Muscle layer of colon (tissue), 2 donors: ENCODE results near the gene ULBP1.
"Not testable (repeated sequence)": the region's sequence is repeated elsewhere in the genome, so short reads cannot be mapped to it uniquely, and the experiment has no call there.

Experiments used
- H3K27ac ChIP-seq: one replicate; pipeline ENCODE4 v1.7.0; 2013; ENCODE audit warnings: low read depth, mild to moderate bottlenecking, low read length, moderate library complexity
- H3K27me3 ChIP-seq, 2 donors: one replicate each; pipeline ENCODE4 v1.7.0; 2013; ENCODE audit warnings: low read length in 2 of 2, mild to moderate bottlenecking in 2 of 2; ENCODE audit not compliant: insufficient read depth in 2 of 2, control insufficient read depth in 1 of 2
- H3K36me3 ChIP-seq: one replicate; pipeline ENCODE4 v1.7.0; 2013; ENCODE audit warnings: mild to moderate bottlenecking, low read length; ENCODE audit not compliant: insufficient read depth
- H3K4me1 ChIP-seq: one replicate; pipeline ENCODE4 v1.7.0; 2013; ENCODE audit warnings: mild to moderate bottlenecking, low read length; ENCODE audit not compliant: insufficient read depth
- H3K4me3 ChIP-seq, 2 donors: one replicate each; pipeline ENCODE4 v1.7.0; 2013; ENCODE audit warnings: low read length in 2 of 2, low read depth in 1 of 2, mild to moderate bottlenecking in 1 of 2, moderate library complexity in 1 of 2
- H3K9ac ChIP-seq: one replicate; pipeline ENCODE4 v1.7.0; 2013; ENCODE audit warnings: low read length
- H3K9me3 ChIP-seq: one replicate; pipeline ENCODE4 v1.7.0; 2013; ENCODE audit warnings: mild to moderate bottlenecking, low read length
- donor health status: abdominal sarcoma.
- donor health status: Adenocarcinoma of cecum.

The ULBP1 gene

GRCh38 chr6:150013785-150014622, 50.3 kb downstream of the ULBP1 start:
- H3K27ac ChIP-seq, H3K4me3 ChIP-seq, H3K4me1 ChIP-seq, H3K36me3 ChIP-seq, H3K9ac ChIP-seq, H3K9me3 ChIP-seq: not testable (repeated sequence)
- peaks cover 30 to 44% of the 10 kb centered on the region in 2 donors for H3K27me3 ChIP-seq

DNA sequence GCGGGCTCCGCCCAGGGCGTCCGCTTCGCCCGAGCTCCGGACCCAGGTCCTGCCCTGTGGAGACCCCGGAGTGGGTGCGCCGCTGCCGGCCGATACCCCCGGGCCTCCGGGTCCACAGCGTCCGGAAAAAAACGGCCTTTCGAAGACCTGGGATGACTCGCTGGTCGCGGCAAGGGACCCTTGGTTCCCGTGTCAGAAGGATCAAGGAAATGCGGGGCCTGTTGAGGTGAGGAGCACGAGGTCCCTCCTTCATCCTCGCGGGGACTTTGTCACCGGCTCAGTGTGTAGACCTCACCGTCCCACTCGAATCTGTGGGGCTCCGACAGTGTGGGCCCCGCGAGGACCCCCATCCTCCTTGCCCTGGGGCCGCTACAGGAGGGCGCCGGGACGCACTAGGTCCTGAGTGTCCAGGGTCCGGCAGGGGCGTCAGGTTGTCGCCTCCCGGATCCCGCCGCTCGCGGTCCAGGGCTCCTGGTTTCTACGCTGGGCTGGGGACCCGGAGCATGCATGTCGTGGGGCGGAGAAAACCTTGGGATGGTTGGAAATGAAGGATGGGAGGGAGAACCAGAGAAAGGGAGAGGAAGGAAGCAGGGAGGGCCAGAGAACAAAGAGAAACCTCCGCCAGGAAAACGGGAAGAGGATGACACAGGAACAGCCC, 51.0 kb downstream of the ULBP1 start:
- not testable (repeated sequence) for H3K27ac ChIP-seq, H3K36me3 ChIP-seq, H3K9ac ChIP-seq, H3K9me3 ChIP-seq, H3K4me3 ChIP-seq, H3K4me1 ChIP-seq
- H3K27me3 ChIP-seq = peaks cover 30 to 39% of the 10 kb centered on the region in 2 donors

DNA sequence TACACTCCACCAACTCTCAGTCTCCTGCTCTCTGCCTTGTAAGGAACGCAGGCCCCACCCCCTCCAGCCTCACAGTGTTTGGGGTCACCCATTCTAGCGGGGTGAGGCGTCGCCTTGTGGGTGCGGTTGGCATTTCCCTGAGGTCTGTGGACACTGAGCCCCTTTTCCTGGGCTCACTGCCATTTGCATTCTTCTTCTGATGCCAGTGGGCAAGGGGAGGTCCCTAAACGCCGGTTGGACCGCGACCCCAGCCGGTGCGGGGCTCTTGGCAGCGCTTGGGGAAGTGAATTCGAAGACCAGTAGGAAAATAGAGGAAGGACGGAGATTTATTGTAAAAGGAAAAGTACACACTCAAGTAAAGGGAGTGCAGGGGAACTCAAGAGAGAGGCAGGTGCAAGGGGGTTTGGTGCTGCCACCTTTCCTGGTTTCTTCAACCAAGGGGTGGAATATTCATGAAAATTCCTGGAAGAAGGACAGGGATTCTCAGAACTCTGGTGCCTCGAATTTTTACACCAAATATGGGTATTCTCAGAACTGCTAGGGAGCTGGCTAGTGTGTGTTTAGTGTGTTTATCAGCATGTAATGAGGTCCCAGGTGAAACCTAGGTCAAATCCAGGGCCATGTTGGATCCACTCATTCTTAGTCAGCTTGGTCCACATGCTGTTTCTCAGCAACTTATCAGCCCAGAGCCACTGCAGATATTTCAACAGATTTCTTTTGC, 51.7 kb downstream of the ULBP1 start:
- H3K9me3 ChIP-seq, H3K4me1 ChIP-seq, H3K36me3 ChIP-seq, H3K4me3 ChIP-seq, H3K9ac ChIP-seq, H3K27ac ChIP-seq: not testable (repeated sequence)
- H3K27me3 ChIP-seq = peaks cover 30 to 39% of the 10 kb centered on the region in 2 donors

DNA sequence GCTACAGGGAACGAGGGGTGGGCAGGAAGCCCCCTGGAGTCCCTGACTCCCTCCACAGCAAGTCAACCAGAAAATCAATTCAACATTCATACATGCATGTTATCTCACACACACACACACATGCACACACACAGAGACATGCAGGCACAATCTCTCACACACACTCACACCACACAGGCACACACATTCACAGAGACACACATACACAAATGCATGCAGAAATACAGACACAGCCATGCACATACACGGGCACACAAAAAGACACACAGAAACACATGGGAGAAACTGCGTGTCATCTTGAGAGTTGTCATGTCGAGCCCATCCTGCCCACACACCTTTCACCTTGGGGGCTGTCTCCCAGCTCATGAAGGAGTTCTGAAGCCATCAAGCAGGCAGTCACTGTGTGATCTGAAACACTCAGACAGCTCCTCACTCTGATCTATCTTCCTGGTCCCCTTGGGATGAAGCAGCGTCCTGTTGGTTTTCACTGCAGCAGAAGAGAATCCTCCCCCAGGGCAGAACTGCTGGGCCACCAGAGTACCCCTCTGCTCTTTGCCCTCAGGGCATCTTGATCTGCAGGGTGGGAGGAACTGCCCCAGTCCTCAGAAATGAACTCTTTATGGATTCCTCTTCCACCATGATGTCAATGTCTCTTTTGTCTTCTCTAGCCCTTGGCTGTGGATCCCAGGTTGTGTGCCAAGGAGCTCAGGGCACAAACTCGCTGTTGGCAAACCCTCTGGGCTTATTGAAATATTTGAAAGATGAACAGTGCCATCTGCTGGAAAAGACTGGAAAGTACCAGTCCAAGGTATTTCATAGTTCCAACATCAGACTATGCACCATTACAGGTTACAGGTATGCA, 52.8 kb downstream of the ULBP1 start:
- Histone ChIP-seq H3K27ac (no peak overlapping the region), H3K27me3 (peaks cover 26 to 38% of the 10 kb centered on the region in 2 donors), H3K36me3 (no peaks in the 10 kb centered on the region)

GRCh38 chr6:150017186-150017521, 53.4 kb downstream of the ULBP1 start:
- peaks cover 26 to 32% of the 10 kb centered on the region in 2 donors for H3K27me3 ChIP-seq
- not testable (repeated sequence) for H3K4me3 ChIP-seq, H3K9me3 ChIP-seq, H3K4me1 ChIP-seq, H3K27ac ChIP-seq, H3K9ac ChIP-seq, H3K36me3 ChIP-seq

More for the DNA sequence above, 52.8 kb downstream of the ULBP1 start:
- Histone ChIP-seq H3K9ac (no peak overlapping the region), H3K4me1 (no peaks in the 10 kb centered on the region), H3K9me3 (no peaks in the 10 kb centered on the region), H3K4me3 (no peak overlapping the region)

DNA sequence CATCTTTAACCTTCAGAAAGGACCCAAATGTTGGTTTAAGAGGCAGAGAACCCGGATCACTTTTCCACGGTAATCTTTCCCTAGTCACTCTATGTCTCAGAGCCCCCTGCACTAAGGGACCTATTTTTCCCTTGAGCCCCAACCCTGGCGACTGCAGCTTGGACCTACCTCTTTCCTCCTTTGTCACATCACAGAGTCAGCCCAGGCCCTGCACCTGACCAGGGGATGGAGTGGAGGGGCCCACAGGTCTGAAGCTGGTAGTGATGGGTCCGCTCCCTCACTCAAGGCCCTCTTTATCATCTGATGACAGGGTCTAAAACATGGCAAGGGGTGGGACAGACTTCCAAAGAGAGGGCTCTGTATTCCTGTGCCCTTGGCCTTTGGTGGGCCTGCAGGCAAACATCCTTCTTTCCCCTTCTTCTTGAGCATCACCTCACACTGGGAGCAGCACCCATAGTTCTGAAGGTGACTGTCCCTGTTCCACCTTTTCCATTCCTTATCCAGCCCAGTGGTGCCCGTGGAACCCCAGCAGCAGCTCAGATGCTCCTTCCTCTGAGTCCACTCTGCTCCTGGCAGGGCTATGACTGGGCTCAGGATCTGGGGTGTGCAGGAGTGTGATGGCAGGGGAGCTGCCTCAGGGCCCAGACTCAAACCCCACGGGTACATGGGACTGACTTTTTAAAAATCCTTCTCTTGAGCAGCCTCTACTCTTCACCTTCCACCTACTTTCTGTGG, 55.3 kb downstream of the ULBP1 start:
- Histone ChIP-seq H3K36me3 (no peaks in the 10 kb centered on the region), H3K4me3 (no peak overlapping the region), H3K4me1 (no peaks in the 10 kb centered on the region), H3K27ac (no peak overlapping the region), H3K27me3 (peaks cover 16 to 24% of the 10 kb centered on the region in 2 donors), H3K9me3 (no peaks in the 10 kb centered on the region), H3K9ac (no peak overlapping the region)

GRCh38 chr6:150021870-150022269, 58.1 kb downstream of the ULBP1 start:
- H3K27ac ChIP-seq, H3K4me3 ChIP-seq, H3K9ac ChIP-seq, H3K36me3 ChIP-seq, H3K4me1 ChIP-seq, H3K9me3 ChIP-seq: not testable (repeated sequence)
- H3K27me3 ChIP-seq = peaks cover under 1 to 27% of the 10 kb centered on the region in 2 donors
